Nephron (organoid): ENCODE results near the gene MCM10.

Experiments used
- H3K27ac Mint-ChIP-seq, 3 experiments: 2 replicates each; pipeline ENCODE4 v1.8.0; 2020; ENCODE audit warnings: mixed read lengths in 3 of 3, mild to moderate bottlenecking in 2 of 3, moderate library complexity in 1 of 3
- H3K27me3 Mint-ChIP-seq: 2 replicates; pipeline ENCODE4 v1.8.0; 2021; ENCODE audit warnings: low read depth, mild to moderate bottlenecking, moderate library complexity, mixed read lengths
- H3K36me3 Mint-ChIP-seq: 2 replicates; pipeline ENCODE4 v1.8.0; 2020; ENCODE audit warnings: low read depth, mixed read lengths
- H3K4me1 Mint-ChIP-seq: 2 replicates; pipeline ENCODE4 v1.8.0; 2020; ENCODE audit warnings: mixed read lengths
- H3K4me3 Mint-ChIP-seq, 3 experiments: 2 replicates each; pipeline ENCODE4 v1.8.0; 2020; ENCODE audit warnings: mild to moderate bottlenecking in 3 of 3, mixed read lengths in 3 of 3, moderate library complexity in 2 of 3
- H3K9me3 Mint-ChIP-seq: 2 replicates; pipeline ENCODE4 v1.8.0; 2020; ENCODE audit warnings: mixed read lengths
- CTCF ChIP-seq, 3 experiments: fragments of 200-600 bp; sonication (generic); IDR thresholded peaks; one replicate each; pipeline ENCODE4 v1.5.0; 2021; ENCODE audit warnings: antibody characterized with exemption in 3 of 3; ENCODE audit not compliant: unreplicated experiment in 3 of 3

The MCM10 gene

DNA sequence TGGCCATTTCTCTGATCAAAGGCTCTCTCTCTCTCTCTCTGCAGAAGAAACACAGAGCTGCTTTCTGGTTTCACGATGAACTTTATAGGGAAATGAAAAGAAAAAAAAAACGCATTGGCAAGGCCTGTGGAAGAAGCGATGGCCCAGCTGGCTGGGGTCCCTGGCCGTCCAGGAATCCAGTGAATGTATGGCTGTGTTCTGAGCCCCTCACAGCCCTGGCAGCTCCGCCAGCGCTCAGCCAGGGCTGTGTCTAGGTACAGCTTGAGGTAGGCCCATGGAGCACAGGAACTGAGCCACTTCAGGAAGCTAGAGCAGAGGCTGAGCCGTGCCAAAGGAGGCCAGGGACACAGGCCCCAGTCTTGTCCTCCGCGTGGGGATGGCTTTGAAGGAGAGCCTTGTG is 85.9 kb downstream of the MCM10 start:
- peaks cover 10% of the 10 kb centered on the region for H3K27me3 Mint-ChIP-seq
- H3K4me3 Mint-ChIP-seq, result no peak overlapping the region
- H3K36me3 Mint-ChIP-seq, result no peaks in the 10 kb centered on the region
- H3K9me3 Mint-ChIP-seq, result no peaks in the 10 kb centered on the region
- no peak for TF ChIP-seq CTCF (IDR thresholded peaks at IDR 0.05; ENCODE audit: unreplicated experiment in 3 of 3)
- H3K27ac Mint-ChIP-seq, result no peak overlapping the region
- H3K4me1 Mint-ChIP-seq, result no peaks in the 10 kb centered on the region

DNA sequence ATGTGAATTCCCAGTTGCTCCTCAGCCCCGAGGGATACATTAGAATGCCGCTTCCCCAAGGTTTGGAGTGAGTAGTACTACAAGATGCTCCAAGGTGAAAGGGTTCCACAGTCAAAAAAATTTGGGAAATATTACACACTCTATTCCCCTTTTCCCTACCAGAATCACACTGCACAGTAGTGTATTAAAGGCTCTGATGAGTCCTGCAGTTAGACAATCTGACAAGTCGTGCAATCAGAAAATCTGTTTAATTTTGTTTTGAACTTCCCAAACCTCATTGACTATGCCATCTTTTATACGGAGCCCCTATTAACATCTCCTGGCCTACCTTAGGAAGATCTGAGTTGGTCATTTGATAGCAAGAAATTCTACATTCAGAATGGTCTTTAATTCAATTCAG is 86.4 kb downstream of the MCM10 start:
- peaks cover 13% of the 10 kb centered on the region for H3K27me3 Mint-ChIP-seq
- H3K4me3 Mint-ChIP-seq, result no peak overlapping the region
- no peaks in the 10 kb centered on the region for H3K4me1 Mint-ChIP-seq
- no peaks in the 10 kb centered on the region for H3K36me3 Mint-ChIP-seq
- H3K9me3 Mint-ChIP-seq, result no peaks in the 10 kb centered on the region
- no peak overlapping the region for H3K27ac Mint-ChIP-seq
- no peak for TF ChIP-seq CTCF (IDR thresholded peaks at IDR 0.05; ENCODE audit: unreplicated experiment in 3 of 3)

- no peaks in the 10 kb centered on the region for H3K4me1 Mint-ChIP-seq
- no peaks in the 10 kb centered on the region for H3K36me3 Mint-ChIP-seq
- H3K27me3 Mint-ChIP-seq, result peaks cover 13% of the 10 kb centered on the region
- no peak overlapping the region for H3K27ac Mint-ChIP-seq
- H3K9me3 Mint-ChIP-seq, result peaks cover 10% of the 10 kb centered on the region
- H3K4me3 Mint-ChIP-seq, result no peak overlapping the region
- TF ChIP-seq CTCF (IDR thresholded peaks at IDR 0.05; ENCODE audit: unreplicated experiment in 3 of 3), result no peak
Observed at GRCh38 chr10:13253726-13254125, 92.4 kb downstream of the MCM10 start.

GRCh38 chr10:13256627-13257026 is 95.3 kb downstream of the MCM10 start:
- H3K36me3 Mint-ChIP-seq, result no peaks in the 10 kb centered on the region
- H3K27me3 Mint-ChIP-seq, result peaks cover 9% of the 10 kb centered on the region
- peaks cover 19% of the 10 kb centered on the region for H3K9me3 Mint-ChIP-seq
- no peak for TF ChIP-seq CTCF (IDR thresholded peaks at IDR 0.05; ENCODE audit: unreplicated experiment in 3 of 3)
- no peak overlapping the region for H3K4me3 Mint-ChIP-seq
- H3K4me1 Mint-ChIP-seq, result no peaks in the 10 kb centered on the region
- no peak overlapping the region for H3K27ac Mint-ChIP-seq

DNA sequence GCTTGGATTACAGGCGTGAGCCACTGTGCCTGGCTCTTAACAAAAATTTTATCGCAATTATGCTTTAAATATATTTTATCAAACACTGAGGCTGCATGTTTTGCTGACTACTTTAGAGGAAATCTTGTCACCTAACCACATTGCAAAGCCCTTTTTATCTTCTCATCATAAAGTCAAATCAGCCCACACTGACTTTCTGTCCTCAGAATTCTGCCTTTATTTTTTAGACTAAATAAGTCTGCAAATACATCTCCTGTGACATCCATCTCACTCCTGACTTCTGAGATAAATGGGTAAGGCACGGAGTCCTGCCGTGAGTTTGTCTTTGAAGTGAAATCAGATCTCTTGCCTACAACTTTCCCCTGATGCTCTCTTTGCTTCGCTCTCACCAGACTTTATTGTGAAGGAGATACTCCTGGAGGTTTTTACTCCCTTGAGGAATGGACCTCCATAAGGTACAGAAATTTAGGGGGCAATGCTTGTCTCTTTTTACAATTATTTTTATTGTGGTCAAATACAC is 96.3 kb downstream of the MCM10 start:
- H3K36me3 Mint-ChIP-seq, result no peaks in the 10 kb centered on the region
- no peaks in the 10 kb centered on the region for H3K4me1 Mint-ChIP-seq
- no peak for TF ChIP-seq CTCF (IDR thresholded peaks at IDR 0.05; ENCODE audit: unreplicated experiment in 3 of 3)
- peaks cover 21% of the 10 kb centered on the region for H3K9me3 Mint-ChIP-seq
- peaks cover 6% of the 10 kb centered on the region for H3K27me3 Mint-ChIP-seq
- no peak overlapping the region for H3K27ac Mint-ChIP-seq
- H3K4me3 Mint-ChIP-seq, result no peak overlapping the region
